Stimulated activated CD8-positive, alpha-beta memory T cell treated with anti-CD3 and anti-CD28 coated beads, Interleukin-15, amount 100 ng/mL, for 4 hours (primary cell): ENCODE data around the gene TPM2.

ENCODE experiments used
- DNase-seq, 2 donors: peaks; one replicate each; pipeline ENCODE4 v3.0.0-alpha.2; 2020; ENCODE audit warnings: low read depth in 2 of 2

The TPM2 gene

GRCh38 chr9:35689542-35690293 is at the start of gene TPM2:
Gene TPM2 (minus strand): TSS chr9:35689925. CDS start chr9:35689817, 108 bp downstream.
- no peak for DNase-seq

- DNase-seq = no peak
These were observed 49.2 kb upstream of the TPM2 start for GRCh38 chr9:35738924-35739323.

GRCh38 chr9:35738186-35738585 is 48.5 kb upstream of the TPM2 start:
- no peak for DNase-seq

- DNase-seq = no peak
These were observed 47.4 kb upstream of the TPM2 start for GRCh38 chr9:35737143-35737542.

GRCh38 chr9:35736201-35736633 is 46.5 kb upstream of the TPM2 start:
- peak in 1 of 2 donors; percentile 54 for DNase-seq

- no peak for DNase-seq
These were observed 44.4 kb upstream of the TPM2 start for GRCh38 chr9:35734096-35734495.

GRCh38 chr9:35732800-35733541 is 43.2 kb upstream of the TPM2 start:
- no peak for DNase-seq

- DNase-seq = peak; percentile 92 to 93
These were observed 42.6 kb upstream of the TPM2 start, which contains the start of the genes CREB3 and TLN1 for GRCh38 chr9:35732185-35732799. Gene CREB3 (plus strand): TSS chr9:35732666. CDS start chr9:35732773, 107 bp downstream. Gene TLN1 (minus strand): TSS chr9:35732195. CDS start chr9:35725694, 6,501 bp downstream.

GRCh38 chr9:35731415-35732184 is 41.9 kb upstream of the TPM2 start:
- DNase-seq = no peak

- DNase-seq = no peak
These were observed 40.7 kb upstream of the TPM2 start for GRCh38 chr9:35730486-35730854.

GRCh38 chr9:35729700-35730485 is 40.2 kb upstream of the TPM2 start:
- DNase-seq = no peak

GRCh38 chr9:35729101-35729500 is 39.4 kb upstream of the TPM2 start:
- DNase-seq = no peak

GRCh38 chr9:35728041-35728971 is 38.6 kb upstream of the TPM2 start:
- peak in 1 of 2 donors; percentile 23 for DNase-seq

- DNase-seq = no peak
These were observed 37.9 kb upstream of the TPM2 start for GRCh38 chr9:35727676-35728040.

- DNase-seq = no peak
These were observed 37.2 kb upstream of the TPM2 start for GRCh38 chr9:35726931-35727330.

- DNase-seq = no peak
These were observed 35.6 kb upstream of the TPM2 start for GRCh38 chr9:35725362-35725761.

- no peak for DNase-seq
These were observed 34.2 kb upstream of the TPM2 start for GRCh38 chr9:35723908-35724307.

GRCh38 chr9:35723426-35723825 is 33.7 kb upstream of the TPM2 start:
- DNase-seq = no peak

- no peak for DNase-seq
These were observed 29.8 kb upstream of the TPM2 start for GRCh38 chr9:35719546-35719945.
